Measurements from ENCODE around the gene CAMK2B. TPM values are rescaled to one million over a fixed set of nuclear protein-coding genes. Genes with fewer than 3 reads are reported as not detected.

The CAMK2B gene
- total RNA-seq, 1 experiment from 2014 or later, result not detected

- Mint-ChIP-seq H3K27ac (ENCODE audit: unreplicated experiment) (no peak overlapping the region), H3K4me3 (ENCODE audit: unreplicated experiment) (no peak overlapping the region), H3K27me3 (ENCODE audit: insufficient read depth, unreplicated experiment) (peaks cover 21% of the 10 kb centered on the region), H3K4me1 (ENCODE audit: low read depth, unreplicated experiment) (no peaks in the 10 kb centered on the region), H3K9me3 (ENCODE audit: unreplicated experiment) (no peaks in the 10 kb centered on the region), H3K36me3 (ENCODE audit: insufficient read depth, unreplicated experiment) (no peaks in the 10 kb centered on the region)
- Histone ChIP-seq H3K4me3 (ENCODE audit: low read depth, low read length) (no peak overlapping the region), H3K9me3 (no peaks in the 10 kb centered on the region), H3K36me3 (ENCODE audit: control insufficient read depth, insufficient read depth, low read length) (no peaks in the 10 kb centered on the region), H3K27me3 (replicated peaks; ENCODE audit: control insufficient read depth, insufficient read depth, low read length) (no peaks in the 10 kb centered on the region; the same call in none of the 2 replicates), H3K4me1 (no peaks in the 10 kb centered on the region)
- CTCF ChIA-PET, result no interaction called here
- TF ChIP-seq, protein P1, sequence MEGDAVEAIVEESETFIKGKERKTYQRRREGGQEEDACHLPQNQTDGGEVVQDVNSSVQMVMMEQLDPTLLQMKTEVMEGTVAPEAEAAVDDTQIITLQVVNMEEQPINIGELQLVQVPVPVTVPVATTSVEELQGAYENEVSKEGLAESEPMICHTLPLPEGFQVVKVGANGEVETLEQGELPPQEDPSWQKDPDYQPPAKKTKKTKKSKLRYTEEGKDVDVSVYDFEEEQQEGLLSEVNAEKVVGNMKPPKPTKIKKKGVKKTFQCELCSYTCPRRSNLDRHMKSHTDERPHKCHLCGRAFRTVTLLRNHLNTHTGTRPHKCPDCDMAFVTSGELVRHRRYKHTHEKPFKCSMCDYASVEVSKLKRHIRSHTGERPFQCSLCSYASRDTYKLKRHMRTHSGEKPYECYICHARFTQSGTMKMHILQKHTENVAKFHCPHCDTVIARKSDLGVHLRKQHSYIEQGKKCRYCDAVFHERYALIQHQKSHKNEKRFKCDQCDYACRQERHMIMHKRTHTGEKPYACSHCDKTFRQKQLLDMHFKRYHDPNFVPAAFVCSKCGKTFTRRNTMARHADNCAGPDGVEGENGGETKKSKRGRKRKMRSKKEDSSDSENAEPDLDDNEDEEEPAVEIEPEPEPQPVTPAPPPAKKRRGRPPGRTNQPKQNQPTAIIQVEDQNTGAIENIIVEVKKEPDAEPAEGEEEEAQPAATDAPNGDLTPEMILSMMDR (IDR thresholded peaks at IDR 0.05; ENCODE audit: insufficient read depth in 1 of 2, low read depth in 1 of 2, low read length in 1 of 2, severe bottlenecking in 1 of 2, unreplicated experiment in 1 of 2), result no peak
- no TSS peak for BruUV-seq (replicated peaks)
- intact Hi-C loops (cut with micrococcal nuclease; ENCODE audit: unreplicated experiment), result no loop called here
- POLR2A ChIA-PET, result no interaction called here
- DNase-seq, result no peak
Observed at GRCh38 chr7:44267719-44268421, 57.5 kb downstream of the CAMK2B start.

DNA sequence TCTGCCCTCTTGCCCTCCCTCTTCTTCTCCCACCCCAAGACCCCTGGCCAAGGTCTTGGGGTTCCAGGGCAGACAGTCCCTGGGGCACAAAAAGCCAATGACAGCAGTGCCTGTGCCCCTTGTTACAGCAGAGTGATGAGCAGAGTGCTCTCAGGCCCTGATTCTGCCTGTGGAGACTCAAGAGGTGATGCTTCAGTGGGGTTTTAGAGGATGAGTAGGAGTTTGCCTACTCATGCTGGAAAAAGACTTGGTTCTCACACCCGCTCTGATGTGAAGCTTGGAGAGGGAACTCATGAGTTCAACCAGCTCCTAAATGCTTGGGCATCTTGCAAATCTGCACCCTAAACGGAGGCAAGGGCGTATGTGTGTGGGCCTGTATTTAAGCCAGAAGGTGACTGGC is 58.2 kb downstream of the CAMK2B start:
- H3K9me3 Mint-ChIP-seq (ENCODE audit: unreplicated experiment), result no peaks in the 10 kb centered on the region
- H3K4me1 Mint-ChIP-seq (ENCODE audit: low read depth, unreplicated experiment), result no peaks in the 10 kb centered on the region
- BruUV-seq (replicated peaks), result no TSS peak
- Histone ChIP-seq H3K27me3 (replicated peaks; ENCODE audit: control insufficient read depth, insufficient read depth, low read length) (no peaks in the 10 kb centered on the region; the same call in none of the 2 replicates), H3K9me3 (no peaks in the 10 kb centered on the region), H3K4me1 (no peaks in the 10 kb centered on the region), H3K4me3 (ENCODE audit: low read depth, low read length) (no peak overlapping the region), H3K36me3 (ENCODE audit: control insufficient read depth, insufficient read depth, low read length) (no peaks in the 10 kb centered on the region)
- intact Hi-C loops (cut with micrococcal nuclease; ENCODE audit: unreplicated experiment), result no loop called here
- DNase-seq, result no peak
- H3K27me3 Mint-ChIP-seq (ENCODE audit: insufficient read depth, unreplicated experiment), result peaks cover 21% of the 10 kb centered on the region
- CTCF ChIA-PET, result no interaction called here
- H3K27ac Mint-ChIP-seq (ENCODE audit: unreplicated experiment), result no peak overlapping the region
- H3K4me3 Mint-ChIP-seq (ENCODE audit: unreplicated experiment), result no peak overlapping the region
- no peaks in the 10 kb centered on the region for H3K36me3 Mint-ChIP-seq (ENCODE audit: insufficient read depth, unreplicated experiment)
- TF ChIP-seq, protein P1 (IDR thresholded peaks at IDR 0.05; ENCODE audit: insufficient read depth in 1 of 2, low read depth in 1 of 2, low read length in 1 of 2, severe bottlenecking in 1 of 2, unreplicated experiment in 1 of 2), result no peak
- POLR2A ChIA-PET, result no interaction called here

- Mint-ChIP-seq H3K36me3 (ENCODE audit: insufficient read depth, unreplicated experiment) (no peaks in the 10 kb centered on the region), H3K27ac (ENCODE audit: unreplicated experiment) (no peak overlapping the region), H3K9me3 (ENCODE audit: unreplicated experiment) (no peaks in the 10 kb centered on the region), H3K27me3 (ENCODE audit: insufficient read depth, unreplicated experiment) (peaks cover 21% of the 10 kb centered on the region), H3K4me3 (ENCODE audit: unreplicated experiment) (no peak overlapping the region), H3K4me1 (ENCODE audit: low read depth, unreplicated experiment) (no peaks in the 10 kb centered on the region)
- Histone ChIP-seq H3K4me3 (ENCODE audit: low read depth, low read length) (no peak overlapping the region), H3K9me3 (no peaks in the 10 kb centered on the region), H3K4me1 (no peaks in the 10 kb centered on the region), H3K36me3 (ENCODE audit: control insufficient read depth, insufficient read depth, low read length) (no peaks in the 10 kb centered on the region), H3K27me3 (replicated peaks; ENCODE audit: control insufficient read depth, insufficient read depth, low read length) (no peaks in the 10 kb centered on the region; the same call in none of the 2 replicates)
- intact Hi-C loops (cut with micrococcal nuclease; ENCODE audit: unreplicated experiment), result no loop called here
- TF ChIP-seq, protein P1 (IDR thresholded peaks at IDR 0.05; ENCODE audit: insufficient read depth in 1 of 2, low read depth in 1 of 2, low read length in 1 of 2, severe bottlenecking in 1 of 2, unreplicated experiment in 1 of 2), result no peak
- no TSS peak for BruUV-seq (replicated peaks)
- ChIA-PET CTCF (no interaction called here), POLR2A (no interaction called here)
- no peak for DNase-seq
Observed at GRCh38 chr7:44266526-44266925, 58.9 kb downstream of the CAMK2B start.

Measured in Caco-2 (cell line).